SK-N-SH treated with all-trans-retinoic acid at 6 μM for 48 hours (cell line): ENCODE data around the gene UBE2H.

Source experiments
- BACH2 ChIP-seq: fragments of 250-450 bp; sonication (Bioruptor Pico); IDR thresholded peaks from 2 replicates; pipeline ENCODE4 v1.9.0; 2021; ENCODE audit warnings: mild to moderate bottlenecking, borderline replicate concordance
- ZC3H10 ChIP-seq: fragments of 250-450 bp; sonication (Bioruptor Pico); IDR thresholded peaks from 2 replicates; pipeline ENCODE4 v1.5.1; 2021; ENCODE audit warnings: mild to moderate bottlenecking, moderate library complexity

GRCh38 chr7:129840757-129841156, 112.0 kb downstream of the UBE2H start:
- TF ChIP-seq ZC3H10, result no peak
- TF ChIP-seq BACH2 (CRISPR knock-in tag), result no peak
